HCT116 (cell line): ENCODE results near the gene RBM43. TPM values are rescaled to one million over a fixed set of nuclear protein-coding genes. Genes with fewer than 3 reads are reported as not detected.

ENCODE experiments used
- ATAC-seq: fragments of 200-7000 bp; cut with Tn5 transposase; 2 replicates; pipeline ENCODE4 v1.9.1; 2020; ENCODE audit warnings: mild to moderate bottlenecking, moderate library complexity
- BruUV-seq: library from RNA; stranded (reverse); fragments of 400-500 nt; replicated peaks from 2 replicates; lab custom pipeline; 2021; lab: Mats Ljungman, UMichigan
- CTCF ChIA-PET: fragments of 300-600 bp; sonication (Branson Sonifier 250); formaldehyde crosslinking; loops from one replicate; lab custom pipeline; 2021; ENCODE audit warnings: antibody characterized with exemption; lab: Charles Lee
- POLR2A ChIA-PET: fragments of 300-600, 350-600 bp; sonication (Branson Sonifier 250); formaldehyde crosslinking; loops from one replicate; lab custom pipeline; 2021; ENCODE audit warnings: antibody characterized with exemption; lab: Charles Lee
- RAD21 ChIA-PET, 2 experiments: fragments of 300-600 bp; sonication (Branson Sonifier 250); formaldehyde crosslinking; loops; one replicate each; lab custom pipeline; 2023; ENCODE audit warnings: low total read pairs in 2 of 2; ENCODE audit not compliant: uncharacterized antibody in 2 of 2, unreplicated experiment in 2 of 2, low non-redundant PET in 1 of 2; lab: Charles Lee
- DNase-seq: peaks from one replicate; pipeline ENCODE4 v3.0.0-alpha.2; 2010; ENCODE audit warnings: low read depth, low spot score
- H2AFZ ChIP-seq: fragments of 200-600 bp; shearing (Covaris generic), sonication (generic); 2 replicates; pipeline ENCODE4 v1.6.1; 2017; ENCODE audit warnings: low read depth, mixed run types, mixed read lengths, antibody characterized with exemption, low read length; ENCODE audit not compliant: poor library complexity, severe bottlenecking
- H3K27ac ChIP-seq: 2 replicates; pipeline ENCODE4 v1.5.1; 2012; ENCODE audit warnings: low read depth, low read length
- H3K27me3 ChIP-seq: fragments of 200-600 bp; sonication (generic); 2 replicates; pipeline ENCODE4 v1.6.1; 2016; ENCODE audit warnings: mixed run types, low read length, mixed read lengths; ENCODE audit not compliant: insufficient read depth
- H3K36me3 ChIP-seq, 2 experiments: fragments of 200-500 bp in 1 of 2; fragments of 200-600 bp in 1 of 2; sonication (Bioruptor generic) in 1 of 2; sonication (generic) in 1 of 2; 2 replicates each; pipeline versions ENCODE4 v1.5.1 to v1.6.1; 2014 to 2016; ENCODE audit warnings: low read length in 2 of 2, inconsistent platforms in 1 of 2, mixed read lengths in 1 of 2, mixed run types in 1 of 2; ENCODE audit not compliant: insufficient read depth in 2 of 2, control insufficient read depth in 1 of 2
- H3K4me1 ChIP-seq, 2 experiments: fragments of 200-600 bp in 1 of 2; sonication (generic) in 1 of 2; 2 replicates each; pipeline versions ENCODE4 v1.5.1 to v1.6.1; 2012 to 2017; ENCODE audit warnings: low read length in 2 of 2, inconsistent platforms in 1 of 2, mild to moderate bottlenecking in 1 of 2, mixed read lengths in 1 of 2, mixed run types in 1 of 2, moderate library complexity in 1 of 2; ENCODE audit not compliant: insufficient read depth in 2 of 2, control insufficient read depth in 1 of 2
- H3K4me2 ChIP-seq: fragments of 200-600 bp; sonication (generic); 2 replicates; pipeline ENCODE4 v1.6.1; 2017; ENCODE audit warnings: mixed run types, low read length, mixed read lengths
- H3K4me3 ChIP-seq, 2 experiments: fragments of 200-600 bp in 1 of 2; sonication (generic) in 1 of 2; replicated peaks in 1 of 2; 2 replicates each; pipeline ENCODE4 v1.5.1; 2011 to 2016; ENCODE audit warnings: low read length in 2 of 2, control low read depth in 1 of 2, low read depth in 1 of 2, mild to moderate bottlenecking in 1 of 2, mixed read lengths in 1 of 2, mixed run types in 1 of 2
- H3K79me2 ChIP-seq: fragments of 200-600 bp; sonication (generic); 2 replicates; pipeline ENCODE4 v1.6.1; 2017; ENCODE audit warnings: mild to moderate bottlenecking, mixed run types, low read length, moderate library complexity, mixed read lengths; ENCODE audit not compliant: insufficient read depth
- H3K9ac ChIP-seq: fragments of 200-600 bp; sonication (generic); 2 replicates; pipeline ENCODE4 v1.6.1; 2016; ENCODE audit warnings: low read length, mixed read lengths
- H3K9me2 ChIP-seq: fragments of 200-600 bp; sonication (generic), shearing (Covaris generic); 2 replicates; pipeline ENCODE4 v1.6.1; 2017; ENCODE audit warnings: mixed run types, mild to moderate bottlenecking, moderate library complexity; ENCODE audit not compliant: insufficient read depth
- H3K9me3 ChIP-seq, 2 experiments: fragments of 200-500 bp in 1 of 2; fragments of 200-600 bp in 1 of 2; sonication (Bioruptor generic) in 1 of 2; sonication (generic) in 1 of 2; 2 replicates each; pipeline ENCODE4 v1.6.1; 2014 to 2017; ENCODE audit warnings: low read length in 2 of 2, mixed read lengths in 2 of 2, inconsistent platforms in 1 of 2, low read depth in 1 of 2, mild to moderate bottlenecking in 1 of 2, mixed run types in 1 of 2, moderate library complexity in 1 of 2; ENCODE audit not compliant: control insufficient read depth in 1 of 2, insufficient read depth in 1 of 2
- H4K20me1 ChIP-seq: fragments of 200-600 bp; sonication (generic), shearing (Covaris generic); 2 replicates; pipeline ENCODE4 v1.6.1; 2017; ENCODE audit warnings: mixed run types, mild to moderate bottlenecking, moderate library complexity; ENCODE audit not compliant: insufficient read depth
- CEBPB ChIP-seq: IDR thresholded peaks from 2 replicates; pipeline ENCODE4 v1.6.1; 2012; ENCODE audit warnings: low read depth
- FOSL1 ChIP-seq: IDR thresholded peaks from 2 replicates; pipeline ENCODE4 v1.6.1; 2012; ENCODE audit warnings: low read depth
- JUND ChIP-seq: IDR thresholded peaks from 2 replicates; pipeline ENCODE4 v1.6.1; 2012
- POLR2AphosphoS5 ChIP-seq: IDR thresholded peaks from 2 replicates; pipeline ENCODE4 v1.6.1; 2011; ENCODE audit warnings: mild to moderate bottlenecking, low read depth, low read length, moderate library complexity
- RAD21 ChIP-seq: IDR thresholded peaks from 2 replicates; pipeline ENCODE4 v1.6.1; 2012; ENCODE audit warnings: low read depth, mild to moderate bottlenecking
- SIN3A ChIP-seq: IDR thresholded peaks from 2 replicates; pipeline ENCODE4 v1.6.1; 2012; ENCODE audit warnings: low read depth
- SP1 ChIP-seq: IDR thresholded peaks from 2 replicates; pipeline ENCODE4 v1.6.1; 2012; ENCODE audit warnings: low read depth
- TCF7L2 ChIP-seq: IDR thresholded peaks from 2 replicates; pipeline ENCODE4 v1.7.0; 2011; ENCODE audit warnings: borderline replicate concordance, inconsistent platforms; ENCODE audit not compliant: insufficient read depth, insufficient read length; ENCODE audit errors: extremely low read depth
- ZFX ChIP-seq: fragments of 450-650 bp; IDR thresholded peaks from 2 replicates; pipeline ENCODE4 v1.6.1; 2017
- ZNF274 ChIP-seq: fragments of 200-500 bp; sonication (Bioruptor generic); IDR thresholded peaks from 2 replicates; pipeline ENCODE4 v1.6.1; 2014; ENCODE audit warnings: mild to moderate bottlenecking, low read depth, low read length, inconsistent platforms
- intact Hi-C: fragments of 100-400 bp; cut with micrococcal nuclease; formaldehyde crosslinking; loops from 2 replicates; pipeline ENCODE4 v1.10.0; 2022
- total RNA-seq: library from RNA; stranded (reverse); gene quantifications from one replicate; pipeline ENCODE4 v1.2.1, GENCODE V29; 2021; ENCODE audit not compliant: unreplicated experiment
- TF ChIP-seq, protein P1 (sequence below): IDR thresholded peaks from 2 replicates; pipeline ENCODE4 v1.6.1; 2012
- TF ChIP-seq, protein P2 (sequence below), 3 experiments: fragments of 200-600 bp in 1 of 3; sonication (generic) in 1 of 3; IDR thresholded peaks in 2 of 3; conservative IDR thresholded peaks in 1 of 3; 2 replicates each; pipeline ENCODE4 v1.5.1; 2012 to 2017; ENCODE audit warnings: low read depth in 2 of 3, low read length in 2 of 3, antibody characterized with exemption in 1 of 3, borderline replicate concordance in 1 of 3, control low read depth in 1 of 3, mild to moderate bottlenecking in 1 of 3, mixed read lengths in 1 of 3, mixed run types in 1 of 3, moderate library complexity in 1 of 3; ENCODE audit not compliant: insufficient read depth in 1 of 3
- TF ChIP-seq, protein P3 (sequence below): IDR thresholded peaks from 2 replicates; pipeline ENCODE4 v1.6.1; 2011; ENCODE audit warnings: mild to moderate bottlenecking, low read length, moderate library complexity; ENCODE audit not compliant: insufficient replicate concordance; ENCODE audit errors: extremely low read depth

Gene RBM43
- total RNA-seq, 1 experiment from 2014 or later: 3.3 TPM

DNA sequence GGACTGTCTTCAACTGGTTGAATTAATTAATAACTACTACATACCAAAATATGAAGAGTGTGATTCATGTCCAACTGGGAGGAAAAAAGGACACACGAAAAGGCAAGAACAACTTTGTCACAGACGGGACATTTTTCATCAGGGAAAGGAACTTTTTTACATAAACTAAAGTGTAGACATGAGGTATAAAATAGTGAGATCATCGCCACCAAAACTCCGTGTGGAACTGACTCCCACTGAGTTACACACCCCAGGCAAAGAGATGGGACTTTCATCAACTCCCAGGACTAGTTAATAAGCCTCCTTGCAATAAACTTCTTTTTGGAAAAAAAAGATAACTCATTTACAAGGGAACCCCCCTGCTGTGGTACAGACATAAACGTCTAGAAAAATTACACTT, 40.7 kb upstream of the RBM43 start:
- Histone ChIP-seq H3K27ac (no peak overlapping the region), H3K9me2 (no peaks in the 10 kb centered on the region), H3K4me3 (no peak overlapping the region), H3K36me3 (no peaks in the 10 kb centered on the region), H4K20me1 (no peaks in the 10 kb centered on the region), H3K9me3 (no peaks in the 10 kb centered on the region), H2AFZ (no peak overlapping the region), H3K27me3 (no peaks in the 10 kb centered on the region), H3K4me2 (no peak overlapping the region)
- ChIA-PET RAD21 (no interaction called here), CTCF (no interaction called here), POLR2A (no interaction called here)
- DNase-seq (no peak), ATAC-seq (no peak)
- intact Hi-C loops: no loop called here
- no TSS peak for BruUV-seq
- no peak for TF ChIP-seq POLR2AphosphoS5
- TF ChIP-seq TCF7L2: no peak
- TF ChIP-seq ZNF274: no peak
- TF ChIP-seq, all 23 proteins: peak for 0
- H3K4me1 ChIP-seq: no peaks in the 10 kb centered on the region
- no peak overlapping the region for H3K9ac ChIP-seq
- no peaks in the 10 kb centered on the region for H3K79me2 ChIP-seq

DNA sequence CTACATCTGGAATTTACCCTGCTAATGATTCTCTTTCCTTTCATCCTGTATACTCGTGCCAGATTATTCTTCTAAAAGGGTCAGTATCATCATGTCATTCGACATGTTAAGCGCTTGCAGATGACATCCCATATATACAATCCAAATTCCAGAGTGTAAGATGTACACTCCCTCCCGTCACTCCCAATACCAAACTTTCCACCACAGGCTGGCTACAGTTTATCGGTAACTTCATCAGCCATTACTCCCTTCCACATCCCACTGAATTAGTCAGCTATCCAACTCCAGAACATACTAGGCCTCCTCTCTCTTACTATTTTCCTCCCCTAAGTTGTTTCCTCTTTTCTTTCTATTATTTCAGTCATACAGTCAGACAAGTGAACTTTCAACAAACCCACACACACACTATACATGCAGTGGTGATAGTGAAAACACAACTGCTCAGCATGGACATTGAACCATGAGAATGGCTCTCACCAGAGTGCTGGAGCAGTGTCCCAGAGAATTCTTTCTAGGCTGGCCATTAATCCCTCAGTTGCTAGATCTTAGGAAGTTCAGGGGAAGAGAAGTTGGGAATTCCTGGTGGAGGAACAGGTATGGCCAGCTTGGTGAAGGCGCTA, 38.4 kb upstream of the RBM43 start:
- Histone ChIP-seq H3K4me3 (no peak overlapping the region), H3K9me2 (no peaks in the 10 kb centered on the region), H3K4me2 (no peak overlapping the region), H3K9me3 (no peaks in the 10 kb centered on the region), H3K27me3 (no peaks in the 10 kb centered on the region), H2AFZ (no peak overlapping the region), H3K27ac (no peak overlapping the region), H3K36me3 (no peaks in the 10 kb centered on the region), H3K79me2 (no peaks in the 10 kb centered on the region), H4K20me1 (no peaks in the 10 kb centered on the region), H3K9ac (no peak overlapping the region)
- BruUV-seq: no TSS peak
- DNase-seq: no peak
- POLR2A ChIA-PET: no interaction called here
- TF ChIP-seq, protein P1, sequence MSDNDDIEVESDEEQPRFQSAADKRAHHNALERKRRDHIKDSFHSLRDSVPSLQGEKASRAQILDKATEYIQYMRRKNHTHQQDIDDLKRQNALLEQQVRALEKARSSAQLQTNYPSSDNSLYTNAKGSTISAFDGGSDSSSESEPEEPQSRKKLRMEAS: no peak
- TF ChIP-seq FOSL1 (no peak), POLR2AphosphoS5 (no peak), RAD21 (no peak), SP1 (no peak), JUND (no peak), CEBPB (no peak), ZFX (no peak), TCF7L2 (no peak), SIN3A (no peak)
- TF ChIP-seq, protein P2, sequence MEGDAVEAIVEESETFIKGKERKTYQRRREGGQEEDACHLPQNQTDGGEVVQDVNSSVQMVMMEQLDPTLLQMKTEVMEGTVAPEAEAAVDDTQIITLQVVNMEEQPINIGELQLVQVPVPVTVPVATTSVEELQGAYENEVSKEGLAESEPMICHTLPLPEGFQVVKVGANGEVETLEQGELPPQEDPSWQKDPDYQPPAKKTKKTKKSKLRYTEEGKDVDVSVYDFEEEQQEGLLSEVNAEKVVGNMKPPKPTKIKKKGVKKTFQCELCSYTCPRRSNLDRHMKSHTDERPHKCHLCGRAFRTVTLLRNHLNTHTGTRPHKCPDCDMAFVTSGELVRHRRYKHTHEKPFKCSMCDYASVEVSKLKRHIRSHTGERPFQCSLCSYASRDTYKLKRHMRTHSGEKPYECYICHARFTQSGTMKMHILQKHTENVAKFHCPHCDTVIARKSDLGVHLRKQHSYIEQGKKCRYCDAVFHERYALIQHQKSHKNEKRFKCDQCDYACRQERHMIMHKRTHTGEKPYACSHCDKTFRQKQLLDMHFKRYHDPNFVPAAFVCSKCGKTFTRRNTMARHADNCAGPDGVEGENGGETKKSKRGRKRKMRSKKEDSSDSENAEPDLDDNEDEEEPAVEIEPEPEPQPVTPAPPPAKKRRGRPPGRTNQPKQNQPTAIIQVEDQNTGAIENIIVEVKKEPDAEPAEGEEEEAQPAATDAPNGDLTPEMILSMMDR (IDR thresholded peaks at IDR 0.05 in 2 of 3, conservative IDR thresholded peaks at IDR 0.05 in 1 of 3; ENCODE audit: borderline replicate concordance in 1 of 3, insufficient read depth in 1 of 3, low read depth in 2 of 3, low read length in 2 of 3): no peak
- TF ChIP-seq, protein P3, sequence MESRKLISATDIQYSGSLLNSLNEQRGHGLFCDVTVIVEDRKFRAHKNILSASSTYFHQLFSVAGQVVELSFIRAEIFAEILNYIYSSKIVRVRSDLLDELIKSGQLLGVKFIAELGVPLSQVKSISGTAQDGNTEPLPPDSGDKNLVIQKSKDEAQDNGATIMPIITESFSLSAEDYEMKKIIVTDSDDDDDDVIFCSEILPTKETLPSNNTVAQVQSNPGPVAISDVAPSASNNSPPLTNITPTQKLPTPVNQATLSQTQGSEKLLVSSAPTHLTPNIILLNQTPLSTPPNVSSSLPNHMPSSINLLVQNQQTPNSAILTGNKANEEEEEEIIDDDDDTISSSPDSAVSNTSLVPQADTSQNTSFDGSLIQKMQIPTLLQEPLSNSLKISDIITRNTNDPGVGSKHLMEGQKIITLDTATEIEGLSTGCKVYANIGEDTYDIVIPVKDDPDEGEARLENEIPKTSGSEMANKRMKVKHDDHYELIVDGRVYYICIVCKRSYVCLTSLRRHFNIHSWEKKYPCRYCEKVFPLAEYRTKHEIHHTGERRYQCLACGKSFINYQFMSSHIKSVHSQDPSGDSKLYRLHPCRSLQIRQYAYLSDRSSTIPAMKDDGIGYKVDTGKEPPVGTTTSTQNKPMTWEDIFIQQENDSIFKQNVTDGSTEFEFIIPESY: no peak
- TF ChIP-seq, all 23 proteins: peak for 0
- no peaks in the 10 kb centered on the region for H3K4me1 ChIP-seq
- ATAC-seq: no peak
- CTCF ChIA-PET: no interaction called here
- intact Hi-C loops: no loop called here
- RAD21 ChIA-PET: no interaction called here
